Caco-2 (cell line): Measurements from ENCODE around the gene OLIG2. TPM values are rescaled to one million over a fixed set of nuclear protein-coding genes. Genes with fewer than 3 reads are reported as not detected.

Source experiments
- BruUV-seq: library from RNA; stranded (reverse); fragments of 400-500 nt; replicated peaks from 2 replicates; lab custom pipeline; 2021; lab: Mats Ljungman, UMichigan
- CTCF ChIA-PET: fragments of 300-600 bp; sonication (Branson Sonifier 250); formaldehyde crosslinking; loops from one replicate; lab custom pipeline; 2022; ENCODE audit warnings: antibody characterized with exemption; lab: Charles Lee
- POLR2A ChIA-PET: fragments of 300-600 bp; sonication (Branson Sonifier 250); formaldehyde crosslinking; loops from one replicate; lab custom pipeline; 2022; ENCODE audit warnings: antibody characterized with exemption; lab: Charles Lee
- DNase-seq, 2 experiments: peaks; one replicate each; pipeline versions ENCODE4 v3.0.0 to v3.0.0-alpha.2; 2020 to 2022
- H3K27me3 ChIP-seq: replicated peaks from 2 replicates; pipeline ENCODE4 v1.6.0; 2011; ENCODE audit warnings: low read length; ENCODE audit not compliant: control insufficient read depth, insufficient read depth
- H3K36me3 ChIP-seq: 2 replicates; pipeline ENCODE4 v1.5.1; 2011; ENCODE audit warnings: low read length; ENCODE audit not compliant: control insufficient read depth, insufficient read depth
- H3K4me1 ChIP-seq: fragments of 250-450 bp; sonication (Bioruptor Pico); 2 replicates; pipeline ENCODE4 v1.5.1; 2020; ENCODE audit warnings: mild to moderate bottlenecking
- H3K4me3 ChIP-seq: 2 replicates; pipeline ENCODE4 v1.5.1; 2011; ENCODE audit warnings: low read depth, mild to moderate bottlenecking, control low read depth, low read length
- H3K9me3 ChIP-seq: fragments of 250-450 bp; sonication (Bioruptor Pico); 2 replicates; pipeline ENCODE4 v1.5.1; 2020; ENCODE audit warnings: mild to moderate bottlenecking, moderate library complexity
- H3K27ac Mint-ChIP-seq: one replicate; pipeline ENCODE4 v1.8.0; 2022; ENCODE audit warnings: mixed read lengths; ENCODE audit not compliant: unreplicated experiment
- H3K27me3 Mint-ChIP-seq: one replicate; pipeline ENCODE4 v1.8.0; 2022; ENCODE audit warnings: mixed read lengths; ENCODE audit not compliant: insufficient read depth, unreplicated experiment
- H3K36me3 Mint-ChIP-seq: one replicate; pipeline ENCODE4 v1.8.0; 2022; ENCODE audit warnings: mild to moderate bottlenecking, mixed read lengths; ENCODE audit not compliant: insufficient read depth, unreplicated experiment
- H3K4me1 Mint-ChIP-seq: one replicate; pipeline ENCODE4 v1.8.0; 2022; ENCODE audit warnings: low read depth, mixed read lengths; ENCODE audit not compliant: unreplicated experiment
- H3K4me3 Mint-ChIP-seq: one replicate; pipeline ENCODE4 v1.8.0; 2022; ENCODE audit warnings: mild to moderate bottlenecking, moderate library complexity, mixed read lengths; ENCODE audit not compliant: unreplicated experiment
- H3K9me3 Mint-ChIP-seq: one replicate; pipeline ENCODE4 v1.8.0; 2022; ENCODE audit warnings: mixed read lengths; ENCODE audit not compliant: unreplicated experiment
- intact Hi-C: fragments of 100-400 bp; cut with micrococcal nuclease; formaldehyde crosslinking; loops from one replicate; pipeline ENCODE4 v1.10.0; 2022; ENCODE audit not compliant: unreplicated experiment
- total RNA-seq: library from RNA; stranded (reverse); gene quantifications from 2 replicates; pipeline ENCODE4 v1.2.3, GENCODE V29; 2022
- TF ChIP-seq, protein P1 (sequence below), 2 experiments: fragments of 200-600 bp in 1 of 2; IDR thresholded peaks; 1 replicate in 1 of 2; 2 replicates in 1 of 2; pipeline versions ENCODE4 v1.5.1 to v1.8.0; 2011 to 2022; ENCODE audit warnings: antibody characterized with exemption in 1 of 2, control low read depth in 1 of 2, inconsistent platforms in 1 of 2, low read depth in 1 of 2, low read length in 1 of 2, mild to moderate bottlenecking in 1 of 2, moderate library complexity in 1 of 2; ENCODE audit not compliant: insufficient read depth in 1 of 2, severe bottlenecking in 1 of 2, unreplicated experiment in 1 of 2

The OLIG2 gene
- total RNA-seq, 1 experiment from 2014 or later: not detected

DNA sequence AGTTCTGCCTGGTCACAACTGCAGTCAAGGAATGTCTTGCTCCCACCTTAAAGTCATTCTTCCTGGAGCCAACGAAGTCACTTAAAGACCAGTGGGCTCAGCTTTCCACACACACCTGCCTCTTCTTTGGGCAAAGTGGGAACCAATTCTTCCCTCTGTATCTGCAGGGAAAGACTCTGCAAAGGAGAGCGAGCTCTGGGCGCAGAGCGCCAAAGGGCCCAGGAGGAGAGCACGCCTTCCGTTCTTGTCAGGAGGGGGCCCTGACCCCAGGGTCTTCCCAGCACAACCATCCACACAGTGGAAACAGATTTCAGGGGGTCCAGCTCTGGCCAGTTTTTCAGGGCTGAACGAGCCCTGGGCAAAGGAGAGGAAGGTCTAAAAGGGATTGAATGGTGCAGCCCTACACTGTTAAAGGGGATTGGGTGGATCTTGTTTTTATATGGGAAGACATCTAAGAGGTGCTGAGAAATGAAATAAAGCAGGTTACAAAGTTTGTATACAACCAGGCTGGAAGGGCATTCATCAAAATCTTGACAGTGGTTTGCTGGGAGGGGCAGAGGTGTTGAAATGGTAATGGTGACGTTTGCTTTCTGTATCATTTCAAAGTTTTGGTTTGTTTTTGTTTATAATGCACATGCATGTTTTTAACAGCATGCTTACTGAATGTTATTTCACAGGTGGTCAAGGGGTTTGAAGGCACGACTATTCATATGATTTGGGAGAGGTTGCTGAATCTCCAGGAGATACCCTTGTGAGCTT, 6.8 kb upstream of the OLIG2 start:
- DNase-seq: no peak
- Mint-ChIP-seq H3K27ac (no peak overlapping the region), H3K27me3 (peaks cover 21% of the 10 kb centered on the region), H3K4me1 (no peaks in the 10 kb centered on the region), H3K4me3 (peak overlapping the region; percentile 1), H3K9me3 (no peaks in the 10 kb centered on the region), H3K36me3 (no peaks in the 10 kb centered on the region)
- intact Hi-C loops: no loop called here
- H3K27me3 ChIP-seq: no peaks in the 10 kb centered on the region; the same call in 1 of the 2 replicates
- POLR2A ChIA-PET: no interaction called here
- no TSS peak for BruUV-seq
- H3K36me3 ChIP-seq: no peaks in the 10 kb centered on the region
- TF ChIP-seq, protein P1, sequence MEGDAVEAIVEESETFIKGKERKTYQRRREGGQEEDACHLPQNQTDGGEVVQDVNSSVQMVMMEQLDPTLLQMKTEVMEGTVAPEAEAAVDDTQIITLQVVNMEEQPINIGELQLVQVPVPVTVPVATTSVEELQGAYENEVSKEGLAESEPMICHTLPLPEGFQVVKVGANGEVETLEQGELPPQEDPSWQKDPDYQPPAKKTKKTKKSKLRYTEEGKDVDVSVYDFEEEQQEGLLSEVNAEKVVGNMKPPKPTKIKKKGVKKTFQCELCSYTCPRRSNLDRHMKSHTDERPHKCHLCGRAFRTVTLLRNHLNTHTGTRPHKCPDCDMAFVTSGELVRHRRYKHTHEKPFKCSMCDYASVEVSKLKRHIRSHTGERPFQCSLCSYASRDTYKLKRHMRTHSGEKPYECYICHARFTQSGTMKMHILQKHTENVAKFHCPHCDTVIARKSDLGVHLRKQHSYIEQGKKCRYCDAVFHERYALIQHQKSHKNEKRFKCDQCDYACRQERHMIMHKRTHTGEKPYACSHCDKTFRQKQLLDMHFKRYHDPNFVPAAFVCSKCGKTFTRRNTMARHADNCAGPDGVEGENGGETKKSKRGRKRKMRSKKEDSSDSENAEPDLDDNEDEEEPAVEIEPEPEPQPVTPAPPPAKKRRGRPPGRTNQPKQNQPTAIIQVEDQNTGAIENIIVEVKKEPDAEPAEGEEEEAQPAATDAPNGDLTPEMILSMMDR (IDR thresholded peaks at IDR 0.05; ENCODE audit: insufficient read depth in 1 of 2, low read depth in 1 of 2, low read length in 1 of 2, severe bottlenecking in 1 of 2, unreplicated experiment in 1 of 2): no peak
- no peaks in the 10 kb centered on the region for H3K9me3 ChIP-seq
- no peak overlapping the region for H3K4me3 ChIP-seq
- no peaks in the 10 kb centered on the region for H3K4me1 ChIP-seq
- CTCF ChIA-PET: no interaction called here

DNA sequence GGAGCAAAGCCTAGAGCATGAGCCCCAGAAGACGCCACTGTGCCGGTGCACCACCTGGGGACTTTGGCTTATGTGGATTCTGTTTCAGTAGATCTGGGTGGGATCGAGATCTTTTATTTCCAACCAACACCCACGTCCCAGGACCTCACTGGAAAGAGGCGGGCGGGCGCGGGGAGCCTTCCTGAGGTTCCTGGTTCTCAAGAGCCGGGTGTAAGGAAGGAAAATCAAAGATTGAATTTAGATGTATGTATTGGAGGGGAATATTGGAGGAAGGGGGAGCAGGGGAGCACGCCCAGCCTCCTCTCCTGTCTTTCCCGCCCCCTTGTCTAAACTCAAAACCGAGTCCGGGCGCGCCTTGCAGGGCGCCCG, 6.2 kb upstream of the OLIG2 start:
- ChIA-PET CTCF (no interaction called here), POLR2A (no interaction called here)
- Histone ChIP-seq H3K4me3 (0 out of 2 replicates have a peak overlapping the region, but pooled peaks have one; percentile 9), H3K9me3 (no peaks in the 10 kb centered on the region), H3K27me3 (no peaks in the 10 kb centered on the region; the same call in 1 of the 2 replicates), H3K36me3 (no peaks in the 10 kb centered on the region), H3K4me1 (no peaks in the 10 kb centered on the region)
- Mint-ChIP-seq H3K4me1 (no peaks in the 10 kb centered on the region), H3K36me3 (no peaks in the 10 kb centered on the region), H3K4me3 (peak overlapping the region; percentile 1), H3K27me3 (peaks cover 23% of the 10 kb centered on the region), H3K27ac (no peak overlapping the region), H3K9me3 (no peaks in the 10 kb centered on the region)
- TF ChIP-seq, protein P1 (IDR thresholded peaks at IDR 0.05; ENCODE audit: insufficient read depth in 1 of 2, low read depth in 1 of 2, low read length in 1 of 2, severe bottlenecking in 1 of 2, unreplicated experiment in 1 of 2): no peak
- no peak for DNase-seq
- intact Hi-C loops: no loop called here
- BruUV-seq: no TSS peak

DNA sequence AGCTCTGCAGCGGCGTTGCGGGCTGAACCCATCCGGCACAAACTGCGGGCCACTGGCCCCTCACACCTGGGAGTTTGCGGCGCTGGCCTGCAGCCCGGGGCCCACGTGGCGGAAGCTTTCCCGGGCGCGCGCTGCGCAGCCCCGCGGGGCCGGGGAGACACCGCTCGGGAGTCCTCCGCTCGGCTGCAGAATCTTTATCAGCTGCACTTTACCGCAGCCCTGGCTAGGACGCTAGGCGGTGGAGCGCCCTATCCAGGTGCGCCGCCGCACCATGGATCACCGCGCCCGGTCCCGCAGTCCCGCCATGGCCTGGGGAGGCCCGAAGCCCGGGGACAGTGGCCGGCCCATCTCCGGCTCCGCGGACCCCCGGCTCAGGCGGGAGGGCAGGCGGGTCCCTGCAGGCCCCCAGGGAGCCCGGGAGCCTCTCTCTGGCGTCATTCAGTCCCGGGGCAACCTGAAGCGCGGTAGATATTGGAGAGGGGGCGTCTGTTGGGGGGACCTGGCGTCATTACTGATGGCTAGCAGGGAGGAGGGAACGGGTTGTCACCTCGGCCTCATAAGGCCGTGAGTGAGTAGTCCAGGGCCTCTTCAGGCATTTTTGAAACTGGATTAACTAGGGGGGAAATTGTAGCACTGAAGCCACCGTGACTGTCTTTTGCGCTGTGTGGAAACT, 5.7 kb upstream of the OLIG2 start:
- Histone ChIP-seq H3K4me1 (no peaks in the 10 kb centered on the region), H3K9me3 (no peaks in the 10 kb centered on the region), H3K27me3 (no peaks in the 10 kb centered on the region; the same call in 1 of the 2 replicates), H3K36me3 (no peaks in the 10 kb centered on the region), H3K4me3 (0 out of 2 replicates have a peak overlapping the region, but pooled peaks have one; percentile 9)
- Mint-ChIP-seq H3K27me3 (peaks cover 23% of the 10 kb centered on the region), H3K4me1 (no peaks in the 10 kb centered on the region), H3K4me3 (peak overlapping the region; percentile 1), H3K36me3 (no peaks in the 10 kb centered on the region), H3K27ac (no peak overlapping the region), H3K9me3 (no peaks in the 10 kb centered on the region)
- BruUV-seq: no TSS peak
- peak in 1 of 2 experiments; percentile 11 for DNase-seq
- TF ChIP-seq, protein P1 (IDR thresholded peaks at IDR 0.05; ENCODE audit: insufficient read depth in 1 of 2, low read depth in 1 of 2, low read length in 1 of 2, severe bottlenecking in 1 of 2, unreplicated experiment in 1 of 2): no peak
- intact Hi-C loops: no loop called here
- ChIA-PET CTCF (no interaction called here), POLR2A (no interaction called here)
